ENCODE results near the gene TMEM269. TPM values are rescaled to one million over a fixed set of nuclear protein-coding genes. Genes with fewer than 3 reads are reported as not detected.

Gene TMEM269
- total and polyA plus RNA-seq, 9 of the 15 experiments (the other 6 are each of a cell fraction or from before 2014, with no cell fraction given): 0.09 to 0.49 (median 0.21) TPM

DNA sequence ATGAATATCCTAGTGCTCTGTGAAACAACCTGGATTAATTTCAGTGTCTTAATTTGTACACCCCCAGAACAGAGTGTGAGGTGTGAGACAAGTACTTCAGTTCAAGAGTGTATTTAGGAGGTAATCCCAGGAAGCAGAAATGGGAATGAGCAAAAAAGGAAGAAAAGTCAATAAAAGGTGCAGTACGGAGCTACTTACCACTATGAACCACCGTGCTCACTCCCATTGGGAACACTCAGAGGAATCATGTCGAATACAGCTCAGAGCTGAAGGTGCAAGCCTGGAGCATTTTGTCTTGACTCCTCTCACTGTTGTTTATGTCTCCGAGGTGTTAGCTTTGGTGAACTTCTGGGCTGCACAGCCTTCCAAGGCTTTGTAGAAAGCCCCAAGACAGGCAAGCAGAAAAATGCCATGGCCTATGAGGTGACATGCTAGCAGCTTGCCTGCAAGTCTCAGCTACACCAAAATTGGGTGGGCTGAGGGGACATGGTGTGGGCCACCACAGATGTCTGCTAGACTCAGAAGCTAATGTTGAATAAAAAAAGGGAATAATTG is 39.8 kb downstream of the TMEM269 start (continued):
- TF ChIP-seq, protein P1, sequence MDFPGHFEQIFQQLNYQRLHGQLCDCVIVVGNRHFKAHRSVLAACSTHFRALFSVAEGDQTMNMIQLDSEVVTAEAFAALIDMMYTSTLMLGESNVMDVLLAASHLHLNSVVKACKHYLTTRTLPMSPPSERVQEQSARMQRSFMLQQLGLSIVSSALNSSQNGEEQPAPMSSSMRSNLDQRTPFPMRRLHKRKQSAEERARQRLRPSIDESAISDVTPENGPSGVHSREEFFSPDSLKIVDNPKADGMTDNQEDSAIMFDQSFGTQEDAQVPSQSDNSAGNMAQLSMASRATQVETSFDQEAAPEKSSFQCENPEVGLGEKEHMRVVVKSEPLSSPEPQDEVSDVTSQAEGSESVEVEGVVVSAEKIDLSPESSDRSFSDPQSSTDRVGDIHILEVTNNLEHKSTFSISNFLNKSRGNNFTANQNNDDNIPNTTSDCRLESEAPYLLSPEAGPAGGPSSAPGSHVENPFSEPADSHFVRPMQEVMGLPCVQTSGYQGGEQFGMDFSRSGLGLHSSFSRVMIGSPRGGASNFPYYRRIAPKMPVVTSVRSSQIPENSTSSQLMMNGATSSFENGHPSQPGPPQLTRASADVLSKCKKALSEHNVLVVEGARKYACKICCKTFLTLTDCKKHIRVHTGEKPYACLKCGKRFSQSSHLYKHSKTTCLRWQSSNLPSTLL (IDR thresholded peaks at IDR 0.05): no peak
- TF ChIP-seq, protein P2, sequence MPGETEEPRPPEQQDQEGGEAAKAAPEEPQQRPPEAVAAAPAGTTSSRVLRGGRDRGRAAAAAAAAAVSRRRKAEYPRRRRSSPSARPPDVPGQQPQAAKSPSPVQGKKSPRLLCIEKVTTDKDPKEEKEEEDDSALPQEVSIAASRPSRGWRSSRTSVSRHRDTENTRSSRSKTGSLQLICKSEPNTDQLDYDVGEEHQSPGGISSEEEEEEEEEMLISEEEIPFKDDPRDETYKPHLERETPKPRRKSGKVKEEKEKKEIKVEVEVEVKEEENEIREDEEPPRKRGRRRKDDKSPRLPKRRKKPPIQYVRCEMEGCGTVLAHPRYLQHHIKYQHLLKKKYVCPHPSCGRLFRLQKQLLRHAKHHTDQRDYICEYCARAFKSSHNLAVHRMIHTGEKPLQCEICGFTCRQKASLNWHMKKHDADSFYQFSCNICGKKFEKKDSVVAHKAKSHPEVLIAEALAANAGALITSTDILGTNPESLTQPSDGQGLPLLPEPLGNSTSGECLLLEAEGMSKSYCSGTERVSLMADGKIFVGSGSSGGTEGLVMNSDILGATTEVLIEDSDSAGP (CRISPR knock-in tag; IDR thresholded peaks at IDR 0.05): no peak
- TF ChIP-seq HNRNPLL (IDR thresholded peaks at IDR 0.05; ENCODE audit: low read depth, low read length, poor library complexity, severe bottlenecking) (no peak), HDAC1 (IDR thresholded peaks at IDR 0.05) (0 out of 4 replicates have a peak, but pooled peaks of 1 of the 2 experiments have one; percentile 38), KLF16 (IDR thresholded peaks at IDR 0.05) (no peak), GTF2F1 (IDR thresholded peaks at IDR 0.05; ENCODE audit: low read depth, low read length) (peak; percentile 41; the same call in 1 of the 2 replicates), TAL1 (IDR thresholded peaks at IDR 0.05) (no peak), NRF1 (conservative IDR thresholded peaks at IDR 0.05 in 1 of 2, IDR thresholded peaks at IDR 0.05 in 1 of 2) (peak; percentile 12 to 16; a peak in 1 of 4 replicates), PHF20 (IDR thresholded peaks at IDR 0.05; ENCODE audit: partially characterized antibody) (no peak), ZBTB8A (IDR thresholded peaks at IDR 0.05; ENCODE audit: partially characterized antibody) (no peak), NONO (IDR thresholded peaks at IDR 0.05; ENCODE audit: low read depth in 2 of 2, low read length in 1 of 2) (no peak), SMARCA5 (IDR thresholded peaks at IDR 0.05) (no peak), RFX7 (CRISPR knock-in tag; IDR thresholded peaks at IDR 0.05) (no peak)
- TF ChIP-seq, protein P3, sequence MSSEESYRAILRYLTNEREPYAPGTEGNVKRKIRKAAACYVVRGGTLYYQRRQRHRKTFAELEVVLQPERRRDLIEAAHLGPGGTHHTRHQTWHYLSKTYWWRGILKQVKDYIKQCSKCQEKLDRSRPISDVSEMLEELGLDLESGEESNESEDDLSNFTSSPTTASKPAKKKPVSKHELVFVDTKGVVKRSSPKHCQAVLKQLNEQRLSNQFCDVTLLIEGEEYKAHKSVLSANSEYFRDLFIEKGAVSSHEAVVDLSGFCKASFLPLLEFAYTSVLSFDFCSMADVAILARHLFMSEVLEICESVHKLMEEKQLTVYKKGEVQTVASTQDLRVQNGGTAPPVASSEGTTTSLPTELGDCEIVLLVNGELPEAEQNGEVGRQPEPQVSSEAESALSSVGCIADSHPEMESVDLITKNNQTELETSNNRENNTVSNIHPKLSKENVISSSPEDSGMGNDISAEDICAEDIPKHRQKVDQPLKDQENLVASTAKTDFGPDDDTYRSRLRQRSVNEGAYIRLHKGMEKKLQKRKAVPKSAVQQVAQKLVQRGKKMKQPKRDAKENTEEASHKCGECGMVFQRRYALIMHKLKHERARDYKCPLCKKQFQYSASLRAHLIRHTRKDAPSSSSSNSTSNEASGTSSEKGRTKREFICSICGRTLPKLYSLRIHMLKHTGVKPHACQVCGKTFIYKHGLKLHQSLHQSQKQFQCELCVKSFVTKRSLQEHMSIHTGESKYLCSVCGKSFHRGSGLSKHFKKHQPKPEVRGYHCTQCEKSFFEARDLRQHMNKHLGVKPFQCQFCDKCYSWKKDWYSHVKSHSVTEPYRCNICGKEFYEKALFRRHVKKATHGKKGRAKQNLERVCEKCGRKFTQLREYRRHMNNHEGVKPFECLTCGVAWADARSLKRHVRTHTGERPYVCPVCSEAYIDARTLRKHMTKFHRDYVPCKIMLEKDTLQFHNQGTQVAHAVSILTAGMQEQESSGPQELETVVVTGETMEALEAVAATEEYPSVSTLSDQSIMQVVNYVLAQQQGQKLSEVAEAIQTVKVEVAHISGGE (CRISPR knock-in tag; IDR thresholded peaks at IDR 0.05): no peak
- TF ChIP-seq, protein P4, sequence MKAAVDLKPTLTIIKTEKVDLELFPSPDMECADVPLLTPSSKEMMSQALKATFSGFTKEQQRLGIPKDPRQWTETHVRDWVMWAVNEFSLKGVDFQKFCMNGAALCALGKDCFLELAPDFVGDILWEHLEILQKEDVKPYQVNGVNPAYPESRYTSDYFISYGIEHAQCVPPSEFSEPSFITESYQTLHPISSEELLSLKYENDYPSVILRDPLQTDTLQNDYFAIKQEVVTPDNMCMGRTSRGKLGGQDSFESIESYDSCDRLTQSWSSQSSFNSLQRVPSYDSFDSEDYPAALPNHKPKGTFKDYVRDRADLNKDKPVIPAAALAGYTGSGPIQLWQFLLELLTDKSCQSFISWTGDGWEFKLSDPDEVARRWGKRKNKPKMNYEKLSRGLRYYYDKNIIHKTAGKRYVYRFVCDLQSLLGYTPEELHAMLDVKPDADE (conservative IDR thresholded peaks at IDR 0.05; ENCODE audit: control insufficient read depth, low read depth, low read length): no peak
- TF ChIP-seq, protein P5, sequence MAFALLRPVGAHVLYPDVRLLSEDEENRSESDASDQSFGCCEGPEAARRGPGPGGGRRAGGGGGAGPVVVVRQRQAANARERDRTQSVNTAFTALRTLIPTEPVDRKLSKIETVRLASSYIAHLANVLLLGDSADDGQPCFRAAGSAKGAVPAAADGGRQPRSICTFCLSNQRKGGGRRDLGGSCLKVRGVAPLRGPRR (CRISPR knock-in tag; IDR thresholded peaks at IDR 0.05): peak; percentile 56; the same call in 1 of the 2 replicates
- TF ChIP-seq, protein P6, sequence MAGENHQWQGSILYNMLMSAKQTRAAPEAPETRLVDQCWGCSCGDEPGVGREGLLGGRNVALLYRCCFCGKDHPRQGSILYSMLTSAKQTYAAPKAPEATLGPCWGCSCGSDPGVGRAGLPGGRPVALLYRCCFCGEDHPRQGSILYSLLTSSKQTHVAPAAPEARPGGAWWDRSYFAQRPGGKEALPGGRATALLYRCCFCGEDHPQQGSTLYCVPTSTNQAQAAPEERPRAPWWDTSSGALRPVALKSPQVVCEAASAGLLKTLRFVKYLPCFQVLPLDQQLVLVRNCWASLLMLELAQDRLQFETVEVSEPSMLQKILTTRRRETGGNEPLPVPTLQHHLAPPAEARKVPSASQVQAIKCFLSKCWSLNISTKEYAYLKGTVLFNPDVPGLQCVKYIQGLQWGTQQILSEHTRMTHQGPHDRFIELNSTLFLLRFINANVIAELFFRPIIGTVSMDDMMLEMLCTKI (IDR thresholded peaks at IDR 0.05; ENCODE audit: partially characterized antibody): no peak
